GM12864 (cell line): ENCODE data around the gene SEC14L3.

Experiments
- DNase-seq: peaks from one replicate; pipeline ENCODE4 v3.0.0-alpha.2; 2011; ENCODE audit warnings: low read depth
- H3K4me3 ChIP-seq: 2 replicates; pipeline ENCODE4 v1.5.1; 2011; ENCODE audit warnings: mild to moderate bottlenecking, low read depth, low read length, control low read depth
- CTCF ChIP-seq: IDR thresholded peaks from 2 replicates; pipeline ENCODE4 v1.5.1; 2011; ENCODE audit warnings: low read depth, mild to moderate bottlenecking, moderate library complexity, low read length, control low read depth, inconsistent platforms; ENCODE audit errors: missing control alignments

Gene SEC14L3

GRCh38 chr22:30471616-30472318 lies at the start of gene SEC14L3:
Gene SEC14L3 (minus strand): TSS chr22:30472017. CDS start chr22:30471958, 59 bp downstream.
- no peak within 1 kb of the TSS for H3K4me3 ChIP-seq
- no peak for DNase-seq
- TF ChIP-seq CTCF: no peak

GRCh38 chr22:30519842-30520425 lies 48.1 kb upstream of the SEC14L3 start:
- DNase-seq: no peak
- no peak overlapping the region for H3K4me3 ChIP-seq
- no peak for TF ChIP-seq CTCF

- no peak for TF ChIP-seq CTCF
- no peak for DNase-seq
- H3K4me3 ChIP-seq: no peak overlapping the region
These were observed 44.9 kb upstream of the SEC14L3 start for GRCh38 chr22:30516731-30517130.

- H3K4me3 ChIP-seq: no peak overlapping the region
- no peak for DNase-seq
- no peak for TF ChIP-seq CTCF
These were observed 44.5 kb upstream of the SEC14L3 start for GRCh38 chr22:30516273-30516672.

GRCh38 chr22:30514252-30514651 lies 42.4 kb upstream of the SEC14L3 start:
- no peak overlapping the region for H3K4me3 ChIP-seq
- no peak for TF ChIP-seq CTCF
- DNase-seq: no peak

GRCh38 chr22:30513462-30513861 lies 41.6 kb upstream of the SEC14L3 start:
- DNase-seq: no peak
- no peak overlapping the region for H3K4me3 ChIP-seq
- TF ChIP-seq CTCF: no peak

- DNase-seq: no peak
These were observed 40.1 kb upstream of the SEC14L3 start for GRCh38 chr22:30511911-30512310.

More at GRCh38 chr22:30511911-30512310, 40.1 kb upstream of the SEC14L3 start:
- TF ChIP-seq CTCF: no peak
- no peak overlapping the region for H3K4me3 ChIP-seq
